ENCODE measurements around the gene SLC43A3.
"Not testable (repeated sequence)": the region's sequence is repeated elsewhere in the genome, so short reads cannot be mapped to it uniquely, and the experiment has no call there.

Gene SLC43A3

DNA sequence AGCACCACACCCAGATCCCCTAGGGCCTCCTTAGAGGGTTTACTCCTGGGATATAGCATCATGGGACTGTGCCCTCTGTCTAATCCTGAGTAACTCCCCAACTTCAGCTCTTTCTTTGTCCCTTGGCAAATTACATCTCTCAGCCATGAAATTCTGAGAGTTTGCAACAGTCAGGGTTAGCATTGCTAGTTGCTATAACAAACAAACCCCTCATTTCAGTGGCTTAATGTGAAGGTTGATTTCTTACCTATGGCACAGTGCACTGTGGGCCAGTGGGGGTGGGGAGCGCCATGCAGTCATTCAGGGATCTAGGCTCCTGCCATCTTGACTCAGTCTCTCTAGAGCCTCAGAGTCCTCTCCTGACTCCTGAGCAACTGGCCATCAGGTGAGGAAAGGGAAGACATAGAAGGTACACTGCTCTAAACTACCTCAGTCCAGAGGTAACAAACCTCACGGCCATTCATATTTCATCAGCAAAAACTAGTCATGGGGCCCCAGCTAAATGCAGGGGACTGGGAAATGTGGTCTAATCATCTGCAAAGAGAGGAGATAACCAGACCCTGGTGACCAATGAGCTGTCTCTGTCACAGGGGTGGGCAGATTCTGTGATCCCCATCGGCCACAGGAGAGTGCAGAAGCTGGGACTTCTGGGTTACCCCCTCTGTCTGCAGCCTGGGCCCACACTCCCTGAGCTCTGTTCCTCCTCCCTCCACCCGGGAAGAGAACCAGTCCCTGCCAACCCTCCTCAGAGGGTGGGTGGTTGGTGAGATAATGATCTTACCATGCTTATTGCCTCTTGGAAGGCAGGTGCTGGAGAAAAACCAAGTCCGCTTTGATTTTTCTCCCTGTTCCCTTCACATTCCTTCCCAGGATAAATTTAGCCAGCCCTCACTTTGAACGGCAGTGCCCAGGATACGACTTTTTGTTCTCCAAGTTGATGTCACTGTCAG, 63.5 kb downstream of the SLC43A3 start:
- POLR2A ChIA-PET (ENCODE audit: low non-redundant PET): no interaction called here
- no peak for DNase-seq (ENCODE audit: low spot score)
- CTCF ChIA-PET: interaction anchor here (1.2 kb wide), 1 partner anchor 95 kb away, joined by 4 read pairs; no protein-coding TSS in a partner anchor
- TF ChIP-seq, protein P1, sequence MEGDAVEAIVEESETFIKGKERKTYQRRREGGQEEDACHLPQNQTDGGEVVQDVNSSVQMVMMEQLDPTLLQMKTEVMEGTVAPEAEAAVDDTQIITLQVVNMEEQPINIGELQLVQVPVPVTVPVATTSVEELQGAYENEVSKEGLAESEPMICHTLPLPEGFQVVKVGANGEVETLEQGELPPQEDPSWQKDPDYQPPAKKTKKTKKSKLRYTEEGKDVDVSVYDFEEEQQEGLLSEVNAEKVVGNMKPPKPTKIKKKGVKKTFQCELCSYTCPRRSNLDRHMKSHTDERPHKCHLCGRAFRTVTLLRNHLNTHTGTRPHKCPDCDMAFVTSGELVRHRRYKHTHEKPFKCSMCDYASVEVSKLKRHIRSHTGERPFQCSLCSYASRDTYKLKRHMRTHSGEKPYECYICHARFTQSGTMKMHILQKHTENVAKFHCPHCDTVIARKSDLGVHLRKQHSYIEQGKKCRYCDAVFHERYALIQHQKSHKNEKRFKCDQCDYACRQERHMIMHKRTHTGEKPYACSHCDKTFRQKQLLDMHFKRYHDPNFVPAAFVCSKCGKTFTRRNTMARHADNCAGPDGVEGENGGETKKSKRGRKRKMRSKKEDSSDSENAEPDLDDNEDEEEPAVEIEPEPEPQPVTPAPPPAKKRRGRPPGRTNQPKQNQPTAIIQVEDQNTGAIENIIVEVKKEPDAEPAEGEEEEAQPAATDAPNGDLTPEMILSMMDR (conservative IDR thresholded peaks at IDR 0.05; ENCODE audit: low read depth): no peak
- H3K27ac ChIP-seq: no peak overlapping the region

DNA sequence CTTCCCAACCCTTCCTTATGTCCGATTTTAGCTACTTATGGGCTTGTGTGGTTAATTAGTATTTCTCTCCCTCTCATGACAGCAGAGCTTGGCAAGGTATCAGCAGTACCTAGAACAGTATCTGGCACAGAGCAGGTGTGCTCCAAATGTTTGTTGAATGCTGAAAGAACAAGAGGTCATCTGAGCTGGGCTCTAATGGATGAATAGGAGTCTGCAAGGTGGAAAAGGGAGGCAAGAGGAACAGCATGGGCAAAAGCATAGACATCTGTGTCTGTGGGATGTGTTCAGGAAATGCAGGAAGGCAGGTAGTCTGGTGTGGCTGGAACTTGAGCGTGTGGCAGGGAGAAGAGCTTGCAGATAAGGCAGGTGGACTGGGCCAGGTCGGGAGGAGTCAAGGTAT, 65.0 kb downstream of the SLC43A3 start:
- ChIA-PET CTCF (interaction anchor here (1.2 kb wide), 1 partner anchor 97 kb away, joined by 4 read pairs; no protein-coding TSS in a partner anchor), POLR2A (ENCODE audit: low non-redundant PET) (no interaction called here)
- no peak for DNase-seq (ENCODE audit: low spot score)

DNA sequence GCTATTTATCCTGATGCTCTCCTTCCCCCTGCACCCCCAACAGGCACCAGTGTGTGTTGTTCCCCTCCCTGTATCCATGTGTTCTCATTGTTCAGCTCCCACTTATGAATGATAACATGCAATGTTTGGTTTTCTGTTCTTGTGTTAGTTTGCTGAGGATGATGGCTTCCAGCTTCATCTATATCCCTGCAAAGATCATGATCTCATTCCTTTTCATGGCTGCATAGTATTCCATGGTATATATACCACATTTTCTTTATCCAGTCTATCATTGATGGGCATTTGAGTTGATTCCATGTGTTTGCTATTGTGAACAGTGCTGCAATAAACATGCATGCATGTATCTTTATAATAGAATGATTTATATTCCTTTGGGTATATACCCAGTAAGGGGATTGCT, 65.5 kb downstream of the SLC43A3 start:
- DNase-seq (ENCODE audit: low spot score); H3K27ac ChIP-seq; CTCF ChIA-PET; POLR2A ChIA-PET (ENCODE audit: low non-redundant PET): not testable (repeated sequence)

More for the DNA sequence above, 65.0 kb downstream of the SLC43A3 start:
- TF ChIP-seq, protein P1 (conservative IDR thresholded peaks at IDR 0.05; ENCODE audit: low read depth): no peak
- H3K27ac ChIP-seq: no peak overlapping the region

DNA sequence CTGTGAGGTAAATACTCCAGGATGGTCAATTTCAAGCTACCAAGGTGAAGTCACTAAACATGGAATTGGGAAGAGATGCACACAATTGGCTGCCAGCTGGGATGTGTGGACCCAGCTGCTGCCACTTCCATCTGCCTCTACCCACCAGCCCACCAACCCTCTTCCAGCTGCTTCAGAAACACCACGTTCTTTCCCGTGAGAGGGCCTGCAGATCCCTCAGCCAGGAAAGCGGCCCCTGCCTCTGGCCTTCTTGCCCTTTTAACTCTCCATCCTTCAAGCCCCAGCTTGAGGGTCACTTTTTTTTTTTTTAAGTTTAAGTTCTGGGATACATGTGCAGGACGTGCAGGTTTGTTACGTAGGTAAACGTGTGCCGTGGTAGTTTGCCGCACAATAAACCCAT, 65.9 kb downstream of the SLC43A3 start:
- POLR2A ChIA-PET (ENCODE audit: low non-redundant PET): no interaction called here
- CTCF ChIA-PET: no interaction called here

DNA sequence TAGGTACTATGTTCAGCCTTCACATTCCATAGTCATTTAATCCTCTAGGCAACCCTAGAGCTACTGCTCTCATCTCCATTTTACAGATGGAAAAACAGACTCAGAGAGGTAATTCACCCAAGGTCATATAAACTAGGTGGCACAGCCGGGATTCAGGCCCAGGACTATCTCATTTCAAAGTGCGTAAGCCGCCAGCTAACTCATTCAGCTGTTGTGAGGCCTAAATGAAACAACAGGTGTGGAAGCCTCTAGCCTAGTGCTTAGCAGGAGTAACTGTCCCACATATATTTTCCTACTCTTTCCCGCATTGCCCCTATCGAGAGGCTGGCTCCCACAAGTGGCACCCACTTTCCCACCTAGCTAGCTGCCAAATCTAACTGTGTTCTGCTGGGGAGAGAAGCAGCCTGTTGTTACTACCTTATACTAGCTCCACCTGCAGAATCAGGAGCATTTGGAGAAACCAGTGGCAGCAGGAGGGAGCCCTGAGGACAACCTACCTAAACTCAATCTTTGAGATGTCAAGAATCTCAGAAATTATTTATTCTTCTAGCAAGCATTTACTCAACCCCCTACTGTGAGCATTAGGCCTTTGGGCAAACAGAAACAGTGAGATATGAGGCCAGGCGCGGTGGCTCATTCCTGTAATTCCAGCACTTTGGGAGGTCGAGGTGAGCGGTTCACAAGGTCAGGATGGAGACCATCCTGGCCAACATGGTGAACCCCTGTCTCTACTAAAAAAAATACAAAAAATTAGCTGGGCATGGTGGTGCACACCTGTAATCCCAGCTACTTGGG, 66.8 kb downstream of the SLC43A3 start:
- no peak for DNase-seq (ENCODE audit: low spot score)
- no peak overlapping the region for H3K27ac ChIP-seq
- ChIA-PET POLR2A (ENCODE audit: low non-redundant PET) (no interaction called here), CTCF (interaction anchor here (0.6 kb wide), 1 partner anchor 98 kb away, joined by 3 read pairs; no protein-coding TSS in a partner anchor)
- TF ChIP-seq, protein P1 (conservative IDR thresholded peaks at IDR 0.05; ENCODE audit: low read depth): no peak

More for the DNA sequence above, 65.9 kb downstream of the SLC43A3 start:
- no peak for DNase-seq (ENCODE audit: low spot score)
- TF ChIP-seq, protein P1 (conservative IDR thresholded peaks at IDR 0.05; ENCODE audit: low read depth): no peak
- H3K27ac ChIP-seq: no peak overlapping the region

DNA sequence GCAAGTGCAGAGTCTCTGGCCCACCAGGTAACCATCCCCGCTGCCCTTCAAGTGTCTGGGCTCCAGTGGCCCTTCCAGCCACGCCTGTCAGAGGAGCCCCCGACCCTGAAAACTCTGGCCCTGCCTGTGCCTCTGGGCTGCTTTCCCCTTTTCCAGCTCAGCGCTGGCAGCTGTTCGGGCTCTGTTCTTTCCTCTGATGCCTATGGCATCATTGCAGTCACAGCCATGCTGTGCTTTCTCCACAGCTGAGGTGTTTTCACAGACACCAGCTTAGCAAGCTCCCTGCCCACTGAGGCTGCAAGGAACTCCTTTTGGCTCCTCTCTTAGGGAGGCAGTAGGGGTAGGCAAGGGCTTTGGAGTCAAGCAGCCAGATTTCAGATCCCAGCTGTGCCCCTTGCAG, 67.5 kb downstream of the SLC43A3 start:
- DNase-seq (ENCODE audit: low spot score): no peak
- ChIA-PET POLR2A (ENCODE audit: low non-redundant PET) (no interaction called here), CTCF (interaction anchor here (0.6 kb wide), 1 partner anchor 99 kb away, joined by 3 read pairs; no protein-coding TSS in a partner anchor)
- TF ChIP-seq, protein P1 (conservative IDR thresholded peaks at IDR 0.05; ENCODE audit: low read depth): no peak
- no peak overlapping the region for H3K27ac ChIP-seq
